SKM-1 (cell line): ENCODE data around the gene PRCD.
"Not testable (repeated sequence)": the region's sequence is repeated elsewhere in the genome, so short reads cannot be mapped to it uniquely, and the experiment has no call there.

Source experiments
- DNase-seq: peaks from one replicate; lab custom pipeline; 2025; ENCODE audit not compliant: unreplicated experiment; lab: John Stamatoyannopoulos, UW

Gene PRCD

DNA sequence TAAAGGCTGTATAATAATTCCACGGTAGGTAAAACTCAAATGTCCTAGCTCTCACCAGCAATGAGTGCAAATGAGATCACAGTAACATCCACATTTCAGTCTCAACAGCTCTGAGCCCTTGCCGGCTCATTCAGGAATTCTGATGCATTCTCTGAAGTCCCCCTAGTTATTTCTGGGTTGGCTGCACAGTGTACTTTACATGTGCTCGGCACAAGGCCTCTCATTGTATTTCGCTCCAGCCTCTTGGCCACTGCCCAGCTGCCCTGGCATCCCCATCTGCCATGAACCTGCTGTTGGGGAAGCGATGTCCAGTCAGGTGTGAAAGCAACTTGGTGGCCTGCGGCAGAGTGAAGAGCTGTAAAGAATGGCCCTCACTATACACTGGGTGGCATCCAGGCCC lies 14.3 kb downstream of the PRCD start:
- no peak for DNase-seq

DNA sequence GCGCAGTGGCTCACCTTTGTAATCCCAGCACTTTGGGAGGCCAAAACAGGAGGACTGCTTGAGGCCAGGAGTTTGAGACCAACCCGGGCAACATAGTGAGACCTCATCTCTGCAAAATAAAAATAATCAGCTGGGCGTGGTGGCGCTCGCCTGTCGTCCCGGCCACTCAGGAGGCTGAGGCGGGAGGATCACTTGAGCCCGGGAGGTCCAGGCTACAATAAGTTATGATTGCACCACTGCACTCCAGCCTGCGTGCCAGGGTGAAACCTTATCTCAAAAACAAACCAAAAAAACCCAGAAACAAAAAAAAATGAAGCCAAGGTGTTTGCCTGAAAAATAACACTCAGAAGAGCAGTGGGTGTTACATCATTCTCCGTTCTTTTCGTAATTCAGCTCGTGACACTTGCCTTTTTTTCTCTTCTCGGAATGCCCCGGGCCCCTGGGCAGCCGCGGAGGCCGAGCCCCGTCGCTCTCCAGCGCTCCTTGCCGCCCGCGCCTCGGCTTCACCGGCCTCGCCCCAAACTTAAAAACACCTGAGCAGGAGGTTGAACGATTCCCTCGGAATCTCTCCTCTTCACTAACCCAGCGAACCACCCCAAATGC lies 17.0 kb downstream of the PRCD start:
- DNase-seq: peak; percentile 32

- peak; percentile 91 for DNase-seq
Observed at GRCh38 chr17:76557368-76558197, 17.7 kb downstream of the PRCD start.

DNA sequence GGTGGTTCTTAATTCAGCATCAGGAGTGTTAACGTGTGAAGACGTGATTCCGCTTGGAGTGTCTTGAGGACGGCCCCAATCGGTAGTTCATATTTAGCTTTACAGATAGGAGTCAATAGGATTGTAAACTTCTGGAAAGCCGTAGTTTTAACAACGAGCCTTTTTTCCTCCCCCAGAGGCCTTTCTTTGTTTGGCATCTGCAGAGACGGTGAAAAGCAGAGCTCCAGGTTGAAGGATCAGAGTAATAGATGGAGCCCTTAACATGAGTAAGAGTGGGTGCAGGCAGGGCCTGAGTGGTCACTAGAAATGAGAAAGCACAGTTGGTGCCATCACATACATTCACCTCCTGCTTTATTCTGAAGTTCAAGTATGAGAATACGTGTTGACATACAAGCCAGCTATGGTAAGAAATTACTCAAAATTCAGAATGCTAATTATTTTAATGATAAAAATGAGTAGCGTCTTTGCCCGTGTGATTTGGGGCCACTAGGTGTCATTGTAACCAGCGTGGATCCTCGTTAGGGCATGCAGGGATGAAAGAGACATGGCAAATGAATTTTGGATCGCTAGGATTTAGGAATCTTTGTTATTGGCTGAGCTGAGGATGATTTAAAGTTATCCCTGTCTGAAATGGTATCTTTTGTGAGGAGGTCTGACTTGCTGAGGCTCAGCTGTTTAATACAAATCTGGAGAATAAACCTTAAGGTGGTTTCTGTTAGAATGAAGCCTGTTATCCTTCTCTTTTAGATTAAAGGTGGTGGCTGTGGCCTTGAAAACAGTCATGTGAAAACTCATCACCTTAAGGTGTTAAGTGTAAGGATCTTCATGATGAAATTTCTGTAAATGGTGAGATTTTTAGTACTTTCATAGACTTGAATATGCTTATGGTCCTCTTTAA lies 18.6 kb downstream of the PRCD start:
- DNase-seq: peak; percentile 40

GRCh38 chr17:76559460-76559859 lies 19.6 kb downstream of the PRCD start:
- DNase-seq: not testable (repeated sequence)

GRCh38 chr17:76560036-76560876 lies 20.4 kb downstream of the PRCD start:
- no peak for DNase-seq

- no peak for DNase-seq
Observed at GRCh38 chr17:76560877-76561221, 21.0 kb downstream of the PRCD start.

GRCh38 chr17:76561332-76561731 lies 21.5 kb downstream of the PRCD start:
- no peak for DNase-seq

DNA sequence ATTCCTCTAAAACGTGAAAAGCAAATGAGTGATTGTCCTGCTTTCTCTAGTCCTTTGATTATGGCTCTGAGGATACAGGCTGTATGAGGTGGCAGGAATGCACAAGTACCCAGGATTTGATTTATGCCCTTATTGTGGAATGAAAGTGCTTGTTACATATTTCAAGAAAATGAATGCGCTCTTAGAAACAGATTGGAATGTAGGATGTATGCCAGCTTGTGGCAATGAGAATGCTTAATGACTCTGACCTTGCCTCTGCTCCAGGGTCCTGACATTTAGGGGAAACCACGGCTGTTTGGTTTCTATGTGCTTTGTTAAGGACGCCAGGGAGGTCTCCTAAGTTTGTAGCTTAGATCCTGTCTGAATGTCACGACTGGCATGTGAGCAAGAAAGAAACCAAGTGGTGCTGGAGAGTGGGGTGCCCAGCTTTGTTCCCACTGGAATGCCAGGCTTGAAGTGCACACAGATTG lies 22.0 kb downstream of the PRCD start:
- no peak for DNase-seq

- DNase-seq: no peak
Observed at GRCh38 chr17:76562734-76563148, 22.9 kb downstream of the PRCD start.

DNA sequence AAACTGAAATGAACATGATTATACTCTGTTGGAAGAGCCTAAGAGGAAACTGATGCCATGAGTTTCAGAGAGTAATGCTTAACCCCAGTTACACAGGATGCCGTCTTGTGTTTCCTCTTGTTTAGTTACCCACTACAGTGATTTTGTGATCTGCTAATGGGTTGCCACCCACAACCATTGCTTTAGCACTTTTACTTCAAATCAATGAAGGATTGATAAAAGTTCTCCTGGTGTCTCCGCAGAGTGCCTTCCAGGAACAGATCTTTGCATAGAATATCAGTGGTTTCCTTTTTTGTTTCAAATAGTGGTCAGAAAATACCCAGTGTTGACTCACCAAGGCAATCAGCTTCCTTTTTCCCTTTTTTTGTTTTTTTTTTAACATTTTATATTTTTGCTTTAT lies 23.5 kb downstream of the PRCD start:
- not testable (repeated sequence) for DNase-seq

GRCh38 chr17:76564991-76565727 lies 25.3 kb downstream of the PRCD start:
- not testable (repeated sequence) for DNase-seq

DNA sequence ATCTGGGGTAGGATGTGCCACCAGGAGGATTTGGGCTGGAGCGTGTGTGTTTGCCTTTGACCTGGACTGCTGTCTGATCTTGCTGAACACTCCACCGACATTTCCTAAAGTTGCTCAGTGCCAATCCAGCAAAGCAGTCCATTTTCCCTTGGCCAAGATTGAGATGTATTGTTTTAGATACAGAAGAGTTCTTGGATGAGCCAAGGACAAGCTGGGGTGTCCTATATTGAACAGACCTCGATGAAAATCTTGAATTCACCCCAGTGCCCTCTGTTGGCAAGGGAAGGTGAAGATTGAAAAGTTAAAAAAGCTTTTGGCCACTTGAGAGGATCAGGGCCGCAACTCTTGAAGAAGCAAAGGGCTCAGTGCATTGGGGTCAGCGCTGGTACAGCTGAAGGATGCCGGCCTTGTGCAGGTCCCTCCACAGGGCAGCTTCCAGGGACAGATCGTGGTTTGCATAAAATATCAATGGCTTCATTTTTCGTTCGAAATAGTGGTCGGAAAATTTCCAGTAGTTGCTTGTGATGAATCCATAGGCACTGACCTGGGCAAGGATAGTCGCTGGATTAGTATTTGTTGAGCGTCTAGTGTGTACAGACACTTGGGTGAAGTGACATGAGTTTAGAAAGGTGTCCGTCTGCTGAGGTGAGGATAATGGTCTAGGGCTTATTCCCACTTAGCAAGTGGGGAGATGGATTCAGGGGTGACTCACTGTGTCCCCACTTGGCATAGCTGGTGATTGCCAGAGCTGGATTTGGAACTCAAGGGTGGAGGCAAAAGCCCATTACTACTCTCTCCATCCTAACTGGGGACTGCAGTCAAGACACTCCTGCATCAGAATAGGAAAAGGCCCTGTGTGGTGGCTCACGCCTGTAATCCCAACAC lies 26.1 kb downstream of the PRCD start:
- DNase-seq: no peak

- no peak for DNase-seq
Observed at GRCh38 chr17:76566613-76566943, 26.7 kb downstream of the PRCD start.

- no peak for DNase-seq
Observed at GRCh38 chr17:76566988-76567431, 27.2 kb downstream of the PRCD start.

- DNase-seq: peak; percentile 68
Observed at GRCh38 chr17:76567634-76568432, 28.0 kb downstream of the PRCD start.

GRCh38 chr17:76568811-76569221 lies 29.0 kb downstream of the PRCD start:
- no peak for DNase-seq

GRCh38 chr17:76569607-76570279 lies 29.9 kb downstream of the PRCD start:
- DNase-seq: no peak
